ENCODE results near the gene DMXL1.
"Not testable (repeated sequence)": the region's sequence is repeated elsewhere in the genome, so short reads cannot be mapped to it uniquely, and the experiment has no call there.

The DMXL1 gene

GRCh38 chr5:119179857-119180641, 109.2 kb downstream of the DMXL1 start:
- TF ChIP-seq POLR2A (IDR thresholded peaks at IDR 0.05; ENCODE audit: low read length) (no peak), GATA1 (IDR thresholded peaks at IDR 0.05; ENCODE audit: low read depth, low read length) (no peak)
- DNase-seq = no peak

GRCh38 chr5:119185512-119185911, 114.6 kb downstream of the DMXL1 start:
- DNase-seq = not testable (repeated sequence)

- DNase-seq = no peak
- TF ChIP-seq GATA1 (IDR thresholded peaks at IDR 0.05; ENCODE audit: low read depth, low read length) (no peak), POLR2A (IDR thresholded peaks at IDR 0.05; ENCODE audit: low read length) (no peak)
These were observed 117.1 kb downstream of the DMXL1 start for GRCh38 chr5:119187776-119188529.

- peak in 1 of 2 experiments; percentile 7 for DNase-seq
- TF ChIP-seq GATA1 (IDR thresholded peaks at IDR 0.05; ENCODE audit: low read depth, low read length) (no peak), POLR2A (IDR thresholded peaks at IDR 0.05; ENCODE audit: low read length) (no peak)
These were observed 119.7 kb downstream of the DMXL1 start for GRCh38 chr5:119190470-119191095.

GRCh38 chr5:119191944-119192343, 121.1 kb downstream of the DMXL1 start:
- no peak for DNase-seq
- TF ChIP-seq POLR2A (IDR thresholded peaks at IDR 0.05; ENCODE audit: low read length) (no peak), GATA1 (IDR thresholded peaks at IDR 0.05; ENCODE audit: low read depth, low read length) (no peak)

GRCh38 chr5:119200795-119201194, 129.9 kb downstream of the DMXL1 start:
- TF ChIP-seq POLR2A (IDR thresholded peaks at IDR 0.05; ENCODE audit: low read length) (no peak), GATA1 (IDR thresholded peaks at IDR 0.05; ENCODE audit: low read depth, low read length) (no peak)
- no peak for DNase-seq

- DNase-seq = no peak
- no peak for TF ChIP-seq GATA1 (IDR thresholded peaks at IDR 0.05; ENCODE audit: low read depth, low read length)
- TF ChIP-seq POLR2A (IDR thresholded peaks at IDR 0.05; ENCODE audit: low read length) = no peak
These were observed 136.2 kb downstream of the DMXL1 start for GRCh38 chr5:119207105-119207504.

- TF ChIP-seq POLR2A (IDR thresholded peaks at IDR 0.05; ENCODE audit: low read length) (no peak), GATA1 (IDR thresholded peaks at IDR 0.05; ENCODE audit: low read depth, low read length) (no peak)
- DNase-seq = no peak
These were observed 141.1 kb downstream of the DMXL1 start for GRCh38 chr5:119212026-119212425.

GRCh38 chr5:119212676-119213075, 141.8 kb downstream of the DMXL1 start:
- TF ChIP-seq POLR2A (IDR thresholded peaks at IDR 0.05; ENCODE audit: low read length) = no peak
- TF ChIP-seq GATA1 (IDR thresholded peaks at IDR 0.05; ENCODE audit: low read depth, low read length) = no peak
- no peak for DNase-seq

- no peak for DNase-seq
- no peak for TF ChIP-seq GATA1 (IDR thresholded peaks at IDR 0.05; ENCODE audit: low read depth, low read length)
- no peak for TF ChIP-seq POLR2A (IDR thresholded peaks at IDR 0.05; ENCODE audit: low read length)
These were observed 146.3 kb downstream of the DMXL1 start for GRCh38 chr5:119217183-119217582.

- no peak for DNase-seq
- no peak for TF ChIP-seq POLR2A (IDR thresholded peaks at IDR 0.05; ENCODE audit: low read length)
- no peak for TF ChIP-seq GATA1 (IDR thresholded peaks at IDR 0.05; ENCODE audit: low read depth, low read length)
These were observed 148.2 kb downstream of the DMXL1 start for GRCh38 chr5:119218830-119219782.

- DNase-seq = no peak
- TF ChIP-seq GATA1 (IDR thresholded peaks at IDR 0.05; ENCODE audit: low read depth, low read length) (no peak), POLR2A (IDR thresholded peaks at IDR 0.05; ENCODE audit: low read length) (no peak)
These were observed 149.8 kb downstream of the DMXL1 start for GRCh38 chr5:119220576-119221197.

- TF ChIP-seq POLR2A (IDR thresholded peaks at IDR 0.05; ENCODE audit: low read length) = no peak
- no peak for TF ChIP-seq GATA1 (IDR thresholded peaks at IDR 0.05; ENCODE audit: low read depth, low read length)
- no peak for DNase-seq
These were observed 150.4 kb downstream of the DMXL1 start for GRCh38 chr5:119221330-119221729.

Measured in erythroblast (primary cell).